ENCODE data around the gene AJAP1. TPM values are rescaled to one million over a fixed set of nuclear protein-coding genes. Genes with fewer than 3 reads are reported as not detected.

The AJAP1 gene
- total and polyA plus RNA-seq, 2 of the 13 experiments (the other 11 are each of a cell fraction or from before 2014, with no cell fraction given) = not detected

GRCh38 chr1:4647391-4647790 lies 7.0 kb upstream of the AJAP1 start:
- POLR2A ChIA-PET = no interaction called here
- no peaks in the 10 kb centered on the region for H4K20me1 ChIP-seq (ENCODE audit: insufficient read depth, low read length)
- H3K27me3 ChIP-seq (ENCODE audit: control insufficient read depth in 1 of 2, insufficient read depth in 2 of 2, low read length in 2 of 2) = no peaks in the 10 kb centered on the region
- H3K4me2 ChIP-seq (ENCODE audit: low read depth, low read length) = no peak overlapping the region
- intact Hi-C loops (cut with micrococcal nuclease; ENCODE audit: unreplicated experiment) = no loop called here
- ATAC-seq (no peak), FAIRE-seq (no peak), DNase-seq (ENCODE audit: low spot score) (no peak)
- H3K4me1 ChIP-seq (ENCODE audit: insufficient read depth, low read length) = no peaks in the 10 kb centered on the region
- H2AFZ ChIP-seq (ENCODE audit: low read length) = no peak overlapping the region
- H3K79me2 ChIP-seq (ENCODE audit: insufficient read depth, low read length) = no peaks in the 10 kb centered on the region
- no peak overlapping the region for H3K4me3 ChIP-seq (replicated peaks in 1 of 3; ENCODE audit: insufficient read depth in 1 of 3, low read depth in 2 of 3, low read length in 3 of 3)
- no peaks in the 10 kb centered on the region for H3K36me3 ChIP-seq (replicated peaks in 1 of 2; ENCODE audit: control insufficient read depth in 1 of 2, insufficient read depth in 2 of 2, low read length in 2 of 2)
- no peak overlapping the region for H3K9ac ChIP-seq (ENCODE audit: insufficient read depth, low read depth, low read length)
- in situ Hi-C loops (cut with HindIII; ENCODE audit: extremely low pct_ligation_motif_present, low pct_unique_long_range_greater_than_20kb) = no loop called here
- no TSS peak for BruUV-seq (replicated peaks)
- CTCF ChIA-PET (ENCODE audit: low intra/inter-chr PET ratio, low total read pairs) = no interaction called here
- no peak overlapping the region for H3K27ac ChIP-seq (ENCODE audit: extremely low read length, insufficient read depth, low read length)
- H3K9me3 ChIP-seq (ENCODE audit: low read length) = peaks cover 11% of the 10 kb centered on the region; the same call in 1 of the 2 replicates
- TF ChIP-seq CREB1 (IDR thresholded peaks at IDR 0.05) (peak; percentile 92), CREB1 (CRISPR knock-in tag; IDR thresholded peaks at IDR 0.05) (no peak), SNAI1 (CRISPR knock-in tag; IDR thresholded peaks at IDR 0.05; ENCODE audit: borderline replicate concordance) (no peak)
- 0% methylated on average over 1 of the region's 1 CpG for WGBS (ENCODE audit: low lambda C conversion rate)

- Histone ChIP-seq H3K27ac (ENCODE audit: extremely low read length, insufficient read depth, low read length) (no peak overlapping the region), H2AFZ (ENCODE audit: low read length) (no peak overlapping the region), H3K79me2 (ENCODE audit: insufficient read depth, low read length) (no peaks in the 10 kb centered on the region), H3K4me1 (ENCODE audit: insufficient read depth, low read length) (no peaks in the 10 kb centered on the region), H3K4me2 (ENCODE audit: low read depth, low read length) (no peak overlapping the region), H3K27me3 (ENCODE audit: control insufficient read depth in 1 of 2, insufficient read depth in 2 of 2, low read length in 2 of 2) (peaks cover 0 to 6% of the 10 kb centered on the region in 2 experiments; a peak in 2 of 5 replicates), H4K20me1 (ENCODE audit: insufficient read depth, low read length) (no peaks in the 10 kb centered on the region), H3K9me3 (ENCODE audit: low read length) (peaks cover 11% of the 10 kb centered on the region; the same call in 1 of the 2 replicates), H3K9ac (ENCODE audit: insufficient read depth, low read depth, low read length) (no peak overlapping the region), H3K4me3 (replicated peaks in 1 of 3; ENCODE audit: insufficient read depth in 1 of 3, low read depth in 2 of 3, low read length in 3 of 3) (no peak overlapping the region), H3K36me3 (replicated peaks in 1 of 2; ENCODE audit: control insufficient read depth in 1 of 2, insufficient read depth in 2 of 2, low read length in 2 of 2) (no peaks in the 10 kb centered on the region)
- 35% methylated on average over 2 of the region's 2 CpGs for WGBS (ENCODE audit: low lambda C conversion rate)
- in situ Hi-C loops (cut with HindIII; ENCODE audit: extremely low pct_ligation_motif_present, low pct_unique_long_range_greater_than_20kb) (no loop called here), intact Hi-C loops (cut with micrococcal nuclease; ENCODE audit: unreplicated experiment) (no loop called here)
- ChIA-PET POLR2A (no interaction called here), CTCF (ENCODE audit: low intra/inter-chr PET ratio, low total read pairs) (no interaction called here)
- FAIRE-seq (no peak), DNase-seq (ENCODE audit: low spot score) (no peak), ATAC-seq (no peak)
- no peak for TF ChIP-seq KLF12 (CRISPR knock-in tag; IDR thresholded peaks at IDR 0.05; ENCODE audit: borderline replicate concordance)
- TF ChIP-seq ZNF768 (CRISPR knock-in tag; IDR thresholded peaks at IDR 0.05) = no peak
- TF ChIP-seq ZNF264 (CRISPR knock-in tag; IDR thresholded peaks at IDR 0.05) = no peak
- TF ChIP-seq HOXD1 (CRISPR knock-in tag; IDR thresholded peaks at IDR 0.05) = no peak
- no peak for TF ChIP-seq ZIK1 (CRISPR knock-in tag; IDR thresholded peaks at IDR 0.05; ENCODE audit: borderline replicate concordance, low read depth)
- no peak for TF ChIP-seq ZBTB40 (IDR thresholded peaks at IDR 0.05)
- no peak for TF ChIP-seq ZBTB40 (CRISPR knock-in tag; IDR thresholded peaks at IDR 0.05)
- BruUV-seq (replicated peaks) = no TSS peak
These were observed 5.8 kb upstream of the AJAP1 start for GRCh38 chr1:4648657-4649056.
